Hepatocyte (in vitro differentiated cells): ENCODE data around the gene SERTAD3.

Experiments used
- CTCF ChIP-seq: fragments of 200-600 bp; sonication (generic); IDR thresholded peaks from 2 replicates; pipeline ENCODE4 v1.5.1; 2016; ENCODE audit warnings: antibody characterized with exemption, mild to moderate bottlenecking; ENCODE audit not compliant: poor library complexity
- EZH2 ChIP-seq: fragments of 200-600 bp; sonication (generic); IDR thresholded peaks from 2 replicates; pipeline ENCODE4 v1.6.1; 2016; ENCODE audit warnings: antibody characterized with exemption, mild to moderate bottlenecking, borderline replicate concordance
- EZH2phosphoT487 ChIP-seq: fragments of 200-600 bp; sonication (generic); IDR thresholded peaks from one replicate; pipeline ENCODE4 v1.6.1; 2018; ENCODE audit warnings: antibody characterized with exemption, mild to moderate bottlenecking, low read depth, moderate library complexity; ENCODE audit not compliant: unreplicated experiment, severe bottlenecking

- TF ChIP-seq CTCF (no peak), EZH2 (no peak), EZH2phosphoT487 (no peak)
Measured at GRCh38 chr19:40415768-40416167, 28.4 kb downstream of the SERTAD3 start.
